Measurements from ENCODE around the gene NDUFB10.

- TF ChIP-seq CTCF (IDR thresholded peaks at IDR 0.05; ENCODE audit: borderline replicate concordance, extremely low read depth, low read length, poor library complexity, severe bottlenecking) (no peak), EZH2 (IDR thresholded peaks at IDR 0.05; ENCODE audit: borderline replicate concordance, low read depth, low read length, severe bottlenecking) (no peak)
Observed at GRCh38 chr16:1913327-1914083, 45.8 kb upstream of the NDUFB10 start.
